T1000 (cell line): ENCODE data around the gene SERPIND1.

Source experiments
- DNase-seq: peaks from one replicate; lab custom pipeline; 2025; ENCODE audit warnings: mixed read lengths; lab: John Stamatoyannopoulos, UW

Gene SERPIND1

DNA sequence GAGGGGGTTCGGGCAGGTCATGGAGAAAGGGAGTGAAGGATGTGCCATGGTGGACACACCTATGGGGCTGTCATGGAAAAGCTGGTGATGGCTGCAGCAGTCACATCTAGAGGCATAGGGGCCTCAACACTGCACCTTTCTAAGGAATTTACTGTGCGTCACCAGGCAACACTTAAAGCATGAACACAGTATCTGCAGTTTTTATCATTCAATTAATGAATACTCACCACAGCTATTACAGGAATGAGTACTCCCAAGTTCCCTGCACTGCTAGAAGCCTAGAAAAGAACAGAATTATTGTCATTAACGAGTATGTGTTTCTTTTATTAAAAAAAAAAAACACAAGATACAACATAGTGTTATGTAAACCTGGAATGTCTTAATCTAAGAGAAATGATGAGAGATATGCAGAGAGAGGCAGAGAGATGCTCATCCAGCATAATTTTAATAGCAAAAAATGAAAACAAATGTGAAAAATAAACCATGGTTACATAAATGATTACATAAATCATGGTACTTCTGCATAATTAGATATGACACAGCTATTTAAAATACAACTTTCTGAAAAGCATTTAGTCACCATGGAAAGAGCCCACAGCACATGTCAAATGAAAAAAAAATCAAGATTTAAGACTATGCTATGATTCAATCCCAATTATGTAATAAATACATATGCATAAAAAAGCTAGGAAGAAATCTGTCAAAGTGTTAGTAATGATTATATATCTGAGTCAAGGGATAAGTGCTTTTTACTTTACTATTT lies 19.2 kb downstream of the SERPIND1 start:
- no peak for DNase-seq

DNA sequence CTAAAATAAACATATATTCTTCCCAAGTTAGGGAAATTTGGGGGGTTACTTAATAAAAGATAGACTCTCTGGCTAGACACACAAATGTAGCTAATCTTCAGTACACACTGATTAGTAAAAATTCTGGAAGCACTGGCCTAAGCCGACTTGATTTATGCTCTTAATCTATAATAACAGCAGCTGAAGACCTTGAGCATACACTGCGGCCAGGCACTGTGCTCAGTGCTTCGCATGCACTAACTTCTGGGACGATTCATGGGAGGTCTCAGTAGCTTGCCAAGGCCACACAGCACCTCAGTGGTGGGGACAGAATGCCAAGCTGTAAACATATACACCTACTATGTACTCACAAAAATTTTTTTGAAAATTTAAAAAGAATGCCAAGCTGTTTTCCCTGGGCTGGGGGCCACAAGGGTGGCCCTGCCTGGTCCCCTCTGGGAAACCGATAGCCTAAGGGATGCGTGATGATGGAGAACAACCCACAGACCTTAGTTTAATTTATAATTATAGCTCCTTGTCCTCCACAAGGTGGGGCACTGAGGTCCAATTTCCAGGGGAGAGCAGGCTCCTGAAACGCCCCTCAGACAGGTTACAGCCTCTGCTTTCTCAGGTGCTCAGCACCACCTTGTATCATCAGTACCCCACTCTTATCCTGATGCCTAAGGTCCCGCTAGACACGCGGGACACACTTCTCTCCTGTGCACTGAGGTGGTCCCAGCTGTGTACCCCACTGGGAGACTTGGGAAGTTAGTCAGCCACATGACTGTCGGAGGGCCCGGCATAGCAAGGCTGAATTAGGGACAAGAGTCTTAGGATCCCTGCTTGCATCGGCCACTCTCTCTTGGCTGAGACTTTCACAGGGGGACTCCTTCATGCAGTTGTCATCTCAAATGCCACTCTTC lies 20.1 kb downstream of the SERPIND1 start:
- no peak for DNase-seq

DNA sequence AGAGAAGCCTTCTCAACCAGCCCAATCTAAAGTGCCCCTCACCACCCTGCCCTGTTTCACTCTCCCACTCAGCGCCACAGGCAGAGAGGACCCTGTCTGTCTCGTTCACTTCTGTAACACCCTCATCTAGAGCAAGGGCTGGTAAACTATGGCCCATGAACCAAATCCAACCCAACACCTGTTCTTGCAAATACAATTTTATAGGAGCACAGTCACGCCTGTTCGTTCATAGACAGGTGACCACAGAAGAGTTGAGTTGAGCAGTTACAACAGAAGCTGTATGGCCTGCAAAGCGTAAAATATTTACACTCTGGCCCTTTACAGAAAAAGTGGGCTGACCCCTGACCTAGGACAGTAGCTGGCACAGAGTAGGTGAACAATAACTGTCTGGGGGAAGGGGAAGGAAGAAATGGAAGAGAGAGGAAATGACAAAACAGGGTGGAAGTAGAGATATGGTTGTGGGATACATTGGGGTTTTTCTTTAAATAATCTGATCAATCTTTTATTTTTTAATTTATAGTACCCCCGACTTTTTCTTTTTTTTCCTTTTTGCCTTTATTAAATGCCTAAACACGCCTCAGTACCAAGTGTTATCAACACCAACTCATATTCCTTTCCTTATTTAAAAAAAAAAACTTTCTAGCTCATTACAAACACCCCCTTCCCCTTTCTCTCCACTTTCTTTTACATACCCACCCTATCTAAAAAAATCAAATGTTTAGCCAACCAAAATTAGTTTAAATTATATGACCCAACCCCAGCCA lies 20.9 kb downstream of the SERPIND1 start:
- no peak for DNase-seq

DNA sequence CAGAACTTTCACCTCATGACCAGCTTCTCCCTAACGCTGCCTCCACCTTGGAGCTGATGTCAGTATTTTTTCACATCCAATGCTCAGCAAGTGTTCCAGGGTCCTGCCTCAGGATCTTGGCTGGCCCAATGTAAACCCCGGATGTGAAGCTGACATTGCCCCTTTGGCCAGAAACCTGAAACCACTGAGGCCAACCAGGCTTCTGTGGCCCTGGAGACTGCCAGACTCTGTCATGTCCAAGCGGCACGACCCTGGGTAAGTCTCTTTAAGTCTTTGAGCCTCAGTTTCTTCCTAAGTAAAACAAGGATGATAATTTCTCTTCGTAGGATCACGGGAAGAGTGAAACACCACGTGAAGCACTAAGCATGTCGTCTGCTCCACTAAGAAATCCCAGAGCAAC lies 22.8 kb downstream of the SERPIND1 start:
- no peak for DNase-seq

DNA sequence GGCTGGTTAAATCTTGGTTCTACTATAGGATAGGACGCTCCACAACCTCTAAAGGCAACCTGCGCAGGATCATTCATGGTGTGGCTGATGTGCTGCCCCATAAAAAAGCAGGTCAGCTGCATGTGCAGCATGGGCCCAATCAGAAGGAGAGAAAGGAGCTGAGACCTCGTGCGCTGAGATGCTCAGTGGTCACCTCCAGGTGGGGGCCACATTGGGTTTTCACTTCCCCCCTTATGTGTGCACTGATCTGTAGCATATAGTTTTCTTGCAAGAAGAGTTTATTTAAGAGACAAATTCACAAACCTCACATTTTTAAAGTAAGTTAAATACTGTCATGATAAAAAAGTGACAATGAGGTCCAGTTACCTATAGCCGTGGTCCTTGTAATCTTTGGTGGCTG lies 24.3 kb downstream of the SERPIND1 start:
- no peak for DNase-seq

DNA sequence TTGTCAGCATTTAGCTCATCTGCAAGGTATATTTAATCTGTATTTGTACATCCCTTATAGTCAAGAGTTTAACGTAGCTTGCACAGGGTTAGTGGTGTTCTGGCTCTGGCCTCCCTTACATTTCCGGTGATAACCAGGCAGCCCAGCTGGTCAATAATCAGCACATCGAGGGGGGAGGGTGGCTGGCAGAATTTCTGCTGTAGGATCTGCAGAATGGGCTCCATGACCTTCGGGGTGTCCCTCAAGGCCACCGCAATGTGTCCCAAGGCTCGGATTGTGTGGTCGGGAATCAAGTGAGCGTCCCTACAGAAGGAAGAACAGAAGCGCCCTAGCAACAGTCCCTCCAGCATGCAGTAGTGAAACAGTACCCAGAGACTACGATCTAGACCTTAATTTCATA lies 25.1 kb downstream of the SERPIND1 start:
- no peak for DNase-seq

DNA sequence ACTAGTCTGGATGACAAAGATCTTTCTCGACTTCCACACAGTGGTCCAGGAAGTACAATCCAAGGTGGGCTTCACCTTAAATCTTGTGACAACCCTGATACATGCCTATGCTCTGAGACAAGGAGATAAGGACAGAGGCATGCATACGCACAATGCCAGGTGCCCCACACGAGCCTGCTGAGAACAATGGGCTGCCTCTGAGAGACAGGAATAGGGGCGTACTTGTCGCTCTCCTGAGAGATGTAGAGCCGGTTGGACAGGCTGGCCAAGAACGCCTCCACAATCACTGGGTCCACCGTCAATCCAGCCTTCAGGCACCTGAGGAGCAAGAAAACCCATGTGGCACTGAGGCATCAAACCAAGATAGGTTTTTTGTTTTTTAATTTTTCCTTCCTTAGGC lies 25.5 kb downstream of the SERPIND1 start:
- DNase-seq = no peak

DNA sequence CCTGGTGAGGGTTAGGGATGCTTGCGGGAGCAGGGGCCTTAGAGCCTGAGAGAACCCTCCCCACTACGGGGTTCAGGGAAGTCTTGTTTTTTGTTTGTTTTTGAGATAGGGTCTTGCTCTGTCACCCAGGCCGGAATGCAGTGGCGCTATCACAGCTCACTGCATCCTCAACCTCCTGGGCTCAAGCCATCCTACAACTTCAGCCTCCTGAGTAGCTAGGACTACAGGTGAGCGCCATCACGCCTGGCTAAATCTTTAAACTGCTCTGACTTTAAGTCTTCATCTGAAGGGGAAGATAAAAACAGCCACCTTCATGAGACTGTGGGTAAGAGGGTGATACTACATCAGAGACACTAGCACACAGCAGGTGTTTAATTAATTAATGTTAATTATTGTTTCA lies 28.5 kb downstream of the SERPIND1 start:
- no peak for DNase-seq

DNA sequence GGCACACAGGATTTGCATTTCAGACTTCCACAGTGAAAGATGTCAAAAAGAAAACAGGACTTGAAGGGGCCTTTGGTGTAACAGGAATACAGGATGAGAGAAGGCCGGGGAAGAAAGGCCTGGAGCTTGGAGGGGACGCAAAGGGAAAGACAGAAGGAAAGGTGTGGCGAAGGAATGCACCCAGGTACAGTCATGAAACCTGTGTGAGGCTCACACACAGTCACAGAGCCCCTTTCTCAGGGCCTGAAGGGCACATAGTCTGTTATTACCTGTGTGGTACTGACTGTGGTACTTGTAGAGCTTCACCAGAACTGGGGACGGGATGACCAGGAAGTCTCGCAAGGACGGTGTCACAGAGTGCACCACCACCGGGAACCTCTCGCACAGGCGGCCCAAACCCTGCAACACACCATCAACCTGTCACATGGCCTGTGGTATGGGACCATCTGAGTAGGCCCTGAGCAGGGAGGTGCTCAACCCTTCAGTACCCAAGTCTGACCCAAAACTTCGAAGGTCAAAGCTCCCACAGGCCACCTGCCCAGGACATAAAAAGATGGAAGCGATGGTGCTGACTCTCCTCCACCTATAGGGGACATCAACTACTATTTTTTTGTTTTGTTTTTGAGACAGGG lies 29.1 kb downstream of the SERPIND1 start:
- no peak for DNase-seq

DNA sequence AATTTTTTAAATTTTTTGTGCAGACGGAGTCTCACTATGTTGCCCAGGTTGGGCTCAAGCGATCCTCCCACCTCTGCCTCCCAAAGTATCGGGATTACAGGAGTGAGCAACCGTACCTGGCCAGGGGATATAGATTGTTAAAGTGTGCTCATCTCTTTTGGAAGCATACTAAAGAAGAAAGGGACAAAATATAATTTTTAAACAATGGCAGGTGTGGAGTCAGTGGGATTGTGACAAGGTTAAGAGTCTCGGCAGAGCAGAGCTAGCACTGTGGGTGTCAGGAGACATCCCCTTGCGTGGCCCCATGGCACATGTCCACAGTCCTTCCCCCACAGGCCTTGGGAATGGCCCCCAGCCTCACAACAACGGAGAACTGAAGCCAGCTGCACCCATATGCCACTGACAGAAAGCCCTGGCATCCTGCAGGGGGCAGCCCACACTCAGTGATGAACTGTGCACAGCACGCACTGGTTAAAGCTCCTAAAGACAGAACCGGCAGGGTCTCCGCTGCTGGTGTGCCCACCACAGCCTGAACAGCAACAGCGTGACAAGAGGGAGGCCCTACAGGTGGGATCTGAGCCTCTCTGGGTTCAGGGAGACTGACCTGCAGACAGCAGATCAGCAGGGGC lies 29.9 kb downstream of the SERPIND1 start:
- no peak for DNase-seq

DNA sequence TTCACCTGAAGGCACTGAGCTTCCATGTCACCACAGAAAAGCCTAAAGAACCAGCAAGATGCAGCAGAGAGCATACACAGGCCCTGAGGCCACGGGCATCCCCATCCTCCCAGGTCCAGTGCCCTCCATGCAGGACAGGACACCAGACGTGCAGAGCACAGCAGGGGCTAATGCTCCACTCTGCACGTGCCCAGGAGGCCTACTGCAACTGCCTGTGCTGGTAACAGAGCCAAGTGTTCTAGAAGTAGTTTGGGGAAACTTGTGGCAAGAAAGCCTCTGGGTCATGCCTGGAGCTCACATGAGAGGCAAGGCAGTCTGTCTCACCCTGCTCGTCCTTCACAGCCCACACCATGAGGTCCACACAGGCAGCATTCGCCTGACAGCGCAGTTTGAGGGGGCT lies 30.7 kb downstream of the SERPIND1 start:
- DNase-seq = no peak

DNA sequence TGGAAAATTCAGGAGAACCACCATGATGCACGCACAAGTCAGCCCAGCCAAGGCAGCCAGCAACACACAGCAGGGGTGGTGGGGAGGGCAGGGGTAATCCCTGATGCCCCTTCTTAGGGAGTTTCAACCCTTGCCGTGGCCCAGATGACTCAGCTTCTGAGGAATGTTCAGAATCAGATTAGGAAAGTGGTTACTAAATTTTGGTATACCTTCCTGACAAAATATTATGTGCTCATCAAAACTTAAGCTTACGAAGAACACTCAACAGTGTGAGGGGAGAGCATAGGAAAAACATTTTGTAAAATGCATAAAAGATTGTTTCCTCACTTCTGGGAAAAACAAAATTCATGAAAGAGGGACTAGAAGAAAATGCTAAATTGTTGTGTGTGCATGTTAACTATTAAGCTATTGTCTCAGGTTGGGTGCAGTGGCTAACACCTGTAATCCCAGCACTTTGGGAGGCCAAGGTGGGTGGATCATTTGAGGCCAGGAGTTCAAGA lies 32.1 kb downstream of the SERPIND1 start:
- DNase-seq = no peak

DNA sequence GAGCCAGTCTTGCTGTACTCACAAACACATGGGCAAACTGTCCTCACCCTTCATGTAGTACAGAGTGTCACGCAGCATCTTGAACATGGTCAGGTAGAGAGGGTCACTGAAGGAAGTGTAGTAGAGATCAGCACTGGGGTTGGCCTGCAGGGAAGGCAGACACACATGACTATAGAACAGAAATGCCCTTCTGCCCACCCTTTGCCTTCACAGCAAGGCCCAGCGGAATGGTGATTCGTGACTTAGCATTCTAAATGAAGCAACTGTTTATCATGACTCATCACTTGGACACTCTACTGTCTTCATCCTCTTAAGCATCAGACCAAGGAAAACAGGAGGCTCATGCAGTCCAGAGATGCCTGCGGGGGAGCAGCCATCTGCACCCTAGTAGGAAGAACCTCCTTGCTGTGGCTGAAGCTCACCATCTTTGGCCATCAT lies 33.4 kb downstream of the SERPIND1 start:
- peak; percentile 55 for DNase-seq

DNA sequence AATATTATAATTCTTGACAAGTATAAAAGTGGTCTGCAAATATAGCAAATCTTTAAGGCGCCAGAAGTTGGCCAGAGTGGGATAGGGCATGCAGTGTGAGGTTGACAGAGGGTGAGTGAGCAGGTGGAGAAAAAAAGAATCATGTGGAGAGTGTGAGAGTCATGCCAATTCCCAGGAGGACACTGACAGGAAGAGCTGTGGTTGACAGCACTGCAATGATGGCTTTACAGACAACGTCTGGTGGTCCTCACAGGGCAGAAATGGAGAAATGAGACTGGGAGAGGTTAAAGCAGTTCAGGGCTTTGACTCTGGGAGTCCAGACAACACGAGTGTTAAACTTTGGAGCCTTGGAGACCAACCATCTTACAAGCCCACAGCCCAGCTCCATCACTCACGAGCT lies 34.9 kb downstream of the SERPIND1 start:
- DNase-seq = no peak

DNA sequence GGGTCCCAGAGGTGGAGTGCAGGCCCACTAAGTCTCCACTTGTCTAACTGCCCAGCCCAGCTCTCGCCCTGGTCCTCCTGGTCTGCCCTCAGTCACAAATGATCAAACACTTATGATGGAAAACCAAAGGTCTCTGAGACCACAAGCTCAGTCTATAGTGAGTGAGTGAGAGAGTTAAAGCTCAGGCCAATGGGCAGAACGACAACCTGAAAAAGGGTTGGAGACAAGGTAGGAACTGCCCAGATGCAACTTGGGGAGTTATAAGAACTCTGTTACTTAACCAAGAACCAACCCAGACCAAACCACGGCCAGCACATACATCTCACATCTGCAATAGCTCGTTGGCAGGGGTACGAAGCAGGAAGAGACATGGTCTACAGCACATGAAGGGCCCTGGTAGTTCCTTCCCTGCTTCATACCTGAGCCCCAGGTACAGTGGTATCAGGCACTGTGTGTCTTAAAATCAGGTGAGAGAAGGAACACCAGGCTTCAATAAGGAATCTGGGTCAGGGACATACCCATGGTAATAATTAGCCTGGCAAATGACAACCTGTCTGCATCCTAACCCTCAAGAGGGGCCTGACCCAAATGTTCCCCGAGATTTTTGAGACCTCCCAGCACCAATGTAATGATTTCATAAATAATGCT lies 35.7 kb downstream of the SERPIND1 start:
- DNase-seq = no peak

DNA sequence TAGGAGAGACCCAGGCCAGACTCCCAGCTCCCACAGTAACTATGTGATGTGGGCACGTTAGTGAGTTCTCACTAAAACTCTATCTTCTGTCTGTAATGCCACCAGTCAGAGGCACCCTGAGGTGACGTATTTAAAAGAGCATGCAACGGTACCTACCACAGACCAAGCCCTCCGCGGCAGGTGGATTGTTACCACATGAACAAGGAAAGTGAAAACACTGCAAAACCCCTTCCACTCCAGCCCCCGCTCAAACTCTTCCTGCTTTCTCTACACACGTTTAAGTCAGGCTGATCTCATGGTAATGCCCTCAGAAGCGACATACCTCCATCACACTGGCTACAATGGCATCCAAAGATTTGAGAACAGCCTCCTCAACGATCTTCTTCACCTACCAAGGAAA lies 36.7 kb downstream of the SERPIND1 start:
- DNase-seq = no peak

DNA sequence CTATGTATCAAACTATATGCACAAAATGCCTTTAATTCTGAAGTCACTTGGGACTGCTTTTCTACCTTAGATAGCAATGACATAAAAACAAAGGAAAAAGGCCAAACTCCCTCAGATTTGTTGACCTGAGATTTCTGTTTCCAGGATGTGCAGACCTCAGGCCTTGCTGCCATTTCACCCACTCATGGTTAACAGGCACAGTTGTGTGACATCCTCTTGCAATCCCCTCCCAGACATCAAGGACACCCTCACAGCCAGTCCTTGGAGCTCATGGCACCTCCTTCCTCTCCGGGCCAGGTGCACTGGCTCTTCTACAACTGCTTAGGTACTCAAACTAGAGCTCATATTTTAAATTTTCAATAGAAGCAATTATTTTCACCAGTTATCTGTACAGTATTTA lies 37.3 kb downstream of the SERPIND1 start:
- no peak for DNase-seq

DNA sequence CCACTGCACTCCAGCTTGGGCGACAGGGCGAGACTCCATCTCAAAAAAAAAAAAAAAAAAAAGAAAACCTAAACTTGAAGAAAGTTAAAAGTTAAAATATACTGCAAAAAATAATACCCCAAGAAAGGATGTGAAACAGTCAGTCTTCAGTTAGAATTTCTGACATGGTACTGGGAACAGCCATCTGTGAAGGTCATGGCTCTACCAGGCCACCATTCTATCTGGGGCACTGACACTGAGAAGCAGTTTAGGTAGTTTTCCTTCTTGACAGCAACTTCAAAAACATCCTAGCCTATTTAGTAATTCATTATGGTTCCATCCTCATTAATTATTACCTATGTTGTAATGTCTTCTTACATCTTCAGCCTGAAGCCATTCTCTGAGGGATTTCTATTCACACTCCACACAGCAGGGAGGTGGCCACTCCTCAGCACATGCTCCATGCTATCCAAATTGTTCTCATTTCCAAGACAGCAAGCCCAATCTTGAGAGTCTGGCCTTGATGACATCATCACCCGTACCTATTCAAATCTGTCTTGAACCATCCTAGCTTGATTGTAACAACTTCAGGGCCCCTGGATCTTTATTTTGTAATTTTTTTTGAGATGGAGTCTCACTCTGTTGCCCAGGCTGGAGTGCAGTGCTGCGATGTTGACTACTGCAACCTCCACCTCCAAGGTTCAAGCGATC lies 38.2 kb downstream of the SERPIND1 start:
- no peak for DNase-seq

DNA sequence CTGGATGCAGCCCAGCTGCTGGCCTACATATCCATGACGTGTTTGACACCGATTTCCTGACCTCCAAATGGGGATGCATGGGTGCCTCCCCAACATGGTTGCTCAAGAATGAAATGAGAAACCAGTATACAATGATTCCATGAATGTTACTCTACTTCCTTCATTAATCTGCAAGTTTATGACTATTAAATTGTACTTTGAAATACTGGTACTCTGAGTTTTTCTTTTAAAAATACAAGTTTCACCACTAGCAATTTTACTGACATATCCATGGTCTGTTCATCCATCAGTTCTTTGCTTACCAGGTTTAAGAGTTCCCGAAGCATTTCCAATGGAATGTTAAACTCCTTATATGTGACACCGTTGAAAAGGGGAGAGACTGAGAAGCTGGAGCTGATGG lies 39.1 kb downstream of the SERPIND1 start:
- DNase-seq = no peak

DNA sequence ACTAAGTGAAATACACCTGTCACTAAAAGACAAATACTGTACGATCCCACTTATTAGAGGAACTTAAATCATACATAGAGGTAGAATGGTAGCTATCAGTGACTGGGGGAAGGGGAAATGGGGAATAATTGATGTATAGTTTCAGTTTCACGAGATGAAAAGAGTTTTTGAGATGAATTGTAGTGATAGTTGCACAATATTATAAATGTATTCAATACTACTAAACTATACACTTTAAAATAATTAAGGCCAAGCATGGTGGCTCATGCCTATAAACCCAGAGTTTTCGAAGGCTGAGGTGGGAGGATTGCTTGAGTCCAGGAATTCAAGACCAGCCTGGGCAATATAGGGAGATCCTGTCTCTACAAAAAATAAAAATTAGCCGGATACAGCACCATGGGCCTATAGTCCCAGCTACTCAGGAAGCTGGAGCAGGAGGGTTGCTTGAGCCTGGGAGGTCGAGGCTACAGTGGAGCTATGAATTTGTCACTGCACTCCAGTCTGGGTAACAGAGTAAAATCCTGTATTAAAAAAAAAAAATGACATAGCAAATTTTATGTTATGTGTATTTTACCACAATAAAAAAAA lies 40.4 kb downstream of the SERPIND1 start:
- no peak for DNase-seq
